ENCODE measurements around the gene SARNP. TPM values are rescaled to one million over a fixed set of nuclear protein-coding genes. Genes with fewer than 3 reads are reported as not detected.

Gene SARNP
- total RNA-seq, 2 experiments from 2014 or later = 100 to 101 TPM

DNA sequence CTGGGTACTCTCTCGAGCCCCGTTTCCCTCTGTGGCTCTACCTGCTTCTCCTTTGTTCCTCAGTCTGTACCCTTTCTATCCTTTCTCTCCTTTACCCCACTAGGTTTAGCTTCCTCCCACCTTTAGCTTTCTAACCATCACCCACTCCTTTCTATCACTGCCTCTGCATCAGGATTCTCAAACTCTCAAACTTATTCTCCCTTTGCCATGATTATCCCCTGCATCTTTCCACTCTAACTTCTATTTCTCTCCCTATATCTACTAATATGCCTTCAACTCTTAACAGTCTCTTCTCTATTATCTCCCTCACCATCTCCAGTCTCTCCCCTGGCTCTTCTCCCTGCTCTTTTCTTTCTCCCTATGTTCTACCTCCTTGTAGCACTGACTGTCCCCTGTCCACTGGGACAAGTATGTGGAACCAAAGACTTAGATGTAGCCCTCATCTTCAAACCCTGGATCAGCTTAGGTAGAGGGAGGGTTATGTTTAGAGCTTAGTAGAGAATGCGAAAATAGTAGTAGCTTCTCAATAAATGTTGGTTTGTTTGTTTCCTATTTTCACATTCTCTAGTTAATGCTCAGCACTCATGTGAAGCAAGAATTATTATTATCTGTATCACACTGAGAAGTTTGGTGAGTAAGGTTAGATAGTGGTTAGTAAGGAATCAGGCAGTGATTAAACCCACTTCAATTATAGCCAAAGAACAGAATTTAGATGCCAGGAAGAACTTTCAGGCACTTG is 71.2 kb downstream of the SARNP start:
- intact Hi-C loops (cut with micrococcal nuclease) = loop anchor here (10.0 kb wide), 1 partner anchor 718 kb away; the partner anchor contains the start of gene SPRYD4
- H3K36me3 Mint-ChIP-seq (ENCODE audit: low read depth) = peaks cover 12% of the 10 kb centered on the region
- DNase-seq = no peak
- no peak overlapping the region for H3K27ac Mint-ChIP-seq
- H3K27me3 Mint-ChIP-seq (ENCODE audit: low read depth) = no peaks in the 10 kb centered on the region
- CTCF ChIA-PET = interaction anchor here (0.6 to 3.4 kb wide), 7 partner anchors 8 to 343 kb away, joined by 3 to 21 read pairs (median 3); no protein-coding TSS in a partner anchor
- H3K4me1 Mint-ChIP-seq (ENCODE audit: low read depth) = peaks cover 24% of the 10 kb centered on the region
- no peak overlapping the region for H3K4me3 Mint-ChIP-seq
- no peaks in the 10 kb centered on the region for H3K9me3 Mint-ChIP-seq

DNA sequence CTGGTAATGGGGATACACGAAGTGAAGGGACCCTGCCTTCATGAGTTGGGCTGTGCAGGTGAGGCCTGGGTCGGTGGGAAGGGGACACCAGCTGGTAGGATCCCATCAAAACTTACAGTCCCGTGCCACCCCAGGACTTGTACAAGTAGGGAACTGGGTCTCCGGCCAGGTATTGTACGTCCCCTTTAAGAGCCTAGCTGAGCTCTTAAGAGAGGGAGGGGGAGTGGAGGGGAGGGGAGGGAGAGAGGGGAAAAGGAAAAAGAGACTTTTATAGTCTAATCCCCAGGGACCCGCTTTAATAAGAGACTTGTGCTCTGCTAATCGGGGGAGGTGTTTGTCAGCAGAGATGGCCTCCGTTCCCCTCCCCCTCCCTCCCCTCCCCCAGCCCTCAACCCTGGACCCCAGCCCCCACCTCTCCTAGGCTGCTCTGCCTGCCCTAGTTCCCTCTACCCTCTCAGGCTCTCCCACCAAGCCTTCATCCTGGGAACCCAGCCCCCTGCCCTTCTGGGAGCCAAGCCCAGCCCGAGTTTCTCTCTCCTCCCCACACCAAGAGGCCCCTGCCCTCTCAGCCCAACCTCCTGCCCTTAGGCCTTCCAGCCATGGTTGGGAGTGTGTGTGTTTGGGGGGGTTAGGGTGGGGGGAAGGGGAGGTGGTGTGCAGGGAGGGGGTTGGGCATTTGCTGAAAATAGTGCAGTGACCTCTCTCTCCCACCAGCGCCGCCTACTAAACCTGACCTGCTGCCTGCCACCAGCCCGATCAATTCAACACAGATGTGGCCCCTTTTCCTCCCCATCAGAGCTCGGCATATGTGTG is 72.0 kb downstream of the SARNP start:
- H3K4me3 Mint-ChIP-seq = no peak overlapping the region
- peaks cover 26% of the 10 kb centered on the region for H3K4me1 Mint-ChIP-seq (ENCODE audit: low read depth)
- no peak overlapping the region for H3K27ac Mint-ChIP-seq
- intact Hi-C loops (cut with micrococcal nuclease) = loop anchor here (10.0 kb wide), 1 partner anchor 719 kb away; the partner anchor contains the start of gene SPRYD4
- no peaks in the 10 kb centered on the region for H3K27me3 Mint-ChIP-seq (ENCODE audit: low read depth)
- peaks cover 9% of the 10 kb centered on the region for H3K36me3 Mint-ChIP-seq (ENCODE audit: low read depth)
- peak; percentile 5 for DNase-seq
- no peaks in the 10 kb centered on the region for H3K9me3 Mint-ChIP-seq
- CTCF ChIA-PET = interaction anchor here (1.0 to 3.4 kb wide), 4 partner anchors 8 to 75 kb away, joined by 3 to 21 read pairs (median 3); no protein-coding TSS in a partner anchor

DNA sequence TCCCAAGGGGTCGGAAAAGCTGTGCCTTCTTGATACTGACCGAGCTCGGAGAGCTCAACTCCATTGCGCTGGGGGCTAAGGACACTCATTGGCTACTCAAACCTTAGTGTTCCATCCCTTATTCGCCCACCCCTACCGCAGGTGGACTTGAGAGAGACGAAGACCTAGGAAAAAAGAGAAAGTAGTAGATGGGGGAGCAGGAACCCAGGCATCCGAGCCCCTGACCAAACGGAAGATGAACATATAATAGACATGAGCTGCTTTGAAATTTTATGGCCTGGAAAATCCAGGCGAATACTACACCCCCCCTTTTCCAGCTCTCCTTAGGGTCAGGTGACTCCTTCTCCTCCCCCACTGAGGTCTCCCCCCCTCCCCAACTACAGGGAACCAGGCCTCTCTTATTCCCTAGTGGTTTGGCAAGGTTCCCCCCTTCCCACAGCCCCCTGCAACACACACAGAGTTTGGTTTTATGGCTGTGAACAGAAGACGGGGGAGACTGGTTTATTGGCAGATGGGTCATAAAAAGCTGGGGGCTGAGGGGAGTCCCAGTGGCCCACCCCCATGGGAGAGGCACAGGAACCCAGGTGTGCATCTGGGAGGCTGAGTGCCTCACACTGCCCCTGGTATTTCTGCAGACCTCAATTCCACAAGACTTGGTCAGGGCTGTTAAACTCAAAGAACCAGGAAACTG is 73.0 kb downstream of the SARNP start:
- H3K4me3 Mint-ChIP-seq = peak overlapping the region; percentile 84
- intact Hi-C loops (cut with micrococcal nuclease) = loop anchor here (10.0 kb wide), 1 partner anchor 720 kb away; the partner anchor contains the start of gene SPRYD4
- CTCF ChIA-PET = interaction anchor here (0.6 to 2.0 kb wide), 9 partner anchors 14 to 389 kb away, joined by 3 to 8 read pairs (median 3); no protein-coding TSS in a partner anchor
- no peak for DNase-seq
- H3K4me1 Mint-ChIP-seq (ENCODE audit: low read depth) = peaks cover 26% of the 10 kb centered on the region
- H3K27ac Mint-ChIP-seq = no peak overlapping the region
- peaks cover 6% of the 10 kb centered on the region for H3K36me3 Mint-ChIP-seq (ENCODE audit: low read depth)
- no peaks in the 10 kb centered on the region for H3K27me3 Mint-ChIP-seq (ENCODE audit: low read depth)
- H3K9me3 Mint-ChIP-seq = no peaks in the 10 kb centered on the region

DNA sequence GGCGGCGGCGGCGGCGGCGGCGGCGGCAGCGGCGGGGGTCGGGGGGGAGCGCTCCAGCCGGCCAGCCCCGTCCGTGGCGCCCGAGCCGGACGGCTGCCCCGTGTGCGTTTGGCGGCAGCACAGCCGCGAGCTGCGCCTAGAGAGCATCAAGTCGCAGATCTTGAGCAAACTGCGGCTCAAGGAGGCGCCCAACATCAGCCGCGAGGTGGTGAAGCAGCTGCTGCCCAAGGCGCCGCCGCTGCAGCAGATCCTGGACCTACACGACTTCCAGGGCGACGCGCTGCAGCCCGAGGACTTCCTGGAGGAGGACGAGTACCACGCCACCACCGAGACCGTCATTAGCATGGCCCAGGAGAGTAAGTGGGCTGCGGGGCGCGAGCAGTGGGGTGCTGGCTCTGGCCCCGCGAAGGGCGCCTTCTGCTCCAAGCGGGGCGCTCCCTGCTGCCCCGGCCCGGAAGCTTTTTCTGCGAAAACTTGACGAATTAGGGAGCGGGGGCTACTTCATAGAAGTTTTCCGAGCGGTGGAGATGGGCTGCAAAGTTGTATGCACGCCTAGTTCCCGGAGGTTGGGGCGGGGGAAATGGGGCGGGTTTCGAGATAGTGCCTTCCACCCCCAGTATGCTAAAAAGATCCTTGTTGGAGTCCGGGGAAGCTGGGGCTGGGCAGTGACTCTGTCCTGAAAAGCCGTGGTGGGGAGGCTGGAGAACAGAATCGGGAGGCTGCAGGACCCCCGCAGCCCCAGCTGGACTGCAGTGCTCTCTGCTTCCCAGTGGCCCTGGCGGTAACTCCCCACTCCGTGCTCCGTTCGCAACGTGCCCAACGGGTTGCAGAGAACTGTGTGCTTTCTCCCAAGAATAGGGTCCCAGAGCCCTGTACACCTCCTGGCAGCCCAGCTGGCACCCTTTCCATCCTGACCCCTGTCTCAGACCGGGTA is 73.9 kb downstream of the SARNP start:
- no peaks in the 10 kb centered on the region for H3K27me3 Mint-ChIP-seq (ENCODE audit: low read depth)
- peaks cover 26% of the 10 kb centered on the region for H3K4me1 Mint-ChIP-seq (ENCODE audit: low read depth)
- H3K27ac Mint-ChIP-seq = peak overlapping the region; percentile 13
- DNase-seq = peak; percentile 65
- H3K4me3 Mint-ChIP-seq = peak overlapping the region; percentile 84
- CTCF ChIA-PET = interaction anchor here (0.7 to 2.0 kb wide), 6 partner anchors 17 to 286 kb away, joined by 3 to 8 read pairs (median 4); no protein-coding TSS in a partner anchor
- intact Hi-C loops (cut with micrococcal nuclease) = loop anchor here (1.0 to 10.0 kb wide), 6 partner anchors 54 to 721 kb away; partner anchors contain the start of genes ORMDL2, RPS26 and SPRYD4
- peaks cover 2% of the 10 kb centered on the region for H3K36me3 Mint-ChIP-seq (ENCODE audit: low read depth)
- H3K9me3 Mint-ChIP-seq = no peaks in the 10 kb centered on the region

DNA sequence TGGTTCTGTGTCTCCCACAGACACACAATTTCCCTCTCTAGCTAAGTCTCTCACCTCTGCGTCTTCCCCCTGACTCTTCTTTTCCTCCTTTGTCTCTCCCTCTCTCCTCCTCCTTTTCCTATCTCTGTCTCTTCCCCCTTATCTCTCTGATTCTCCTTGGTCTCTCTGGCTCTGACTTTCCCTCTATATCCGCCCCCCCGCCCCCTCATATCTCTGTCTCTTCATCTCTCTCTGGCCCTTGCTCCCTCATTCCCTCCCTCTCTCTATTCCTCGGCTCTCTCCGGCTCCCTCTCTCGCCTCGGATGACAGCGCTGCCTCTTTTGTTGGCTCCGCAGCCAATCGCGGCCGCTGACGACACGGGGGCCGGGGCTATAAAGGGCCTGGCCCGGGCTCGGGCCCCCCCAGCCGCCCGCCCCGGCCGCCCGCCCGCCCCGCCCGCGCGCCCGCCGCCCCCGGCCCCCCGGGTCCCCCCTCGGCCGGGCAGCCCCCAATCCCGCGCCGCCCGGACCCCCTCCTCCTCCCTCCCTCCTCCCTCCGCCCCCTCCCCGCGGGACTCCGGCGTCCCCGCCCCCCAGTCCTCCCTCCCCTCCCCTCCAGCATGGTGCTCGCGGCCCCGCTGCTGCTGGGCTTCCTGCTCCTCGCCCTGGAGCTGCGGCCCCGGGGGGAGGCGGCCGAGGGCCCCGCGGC is 74.7 kb downstream of the SARNP start, which contains the start of gene GDF11:
TSS of gene GDF11 (plus strand) at position 404 of the 687 bp plus-strand sequence. CDS start at position 599, 195 bp downstream.
- peak; percentile 75 for DNase-seq
- H3K27me3 Mint-ChIP-seq (ENCODE audit: low read depth) = no peaks in the 10 kb centered on the region
- H3K27ac Mint-ChIP-seq = peak within 1 kb of the TSS; percentile 13
- H3K4me1 Mint-ChIP-seq (ENCODE audit: low read depth) = peaks cover 31% of the 10 kb centered on the region
- no peaks in the 10 kb centered on the region for H3K36me3 Mint-ChIP-seq (ENCODE audit: low read depth)
- no peaks in the 10 kb centered on the region for H3K9me3 Mint-ChIP-seq
- CTCF ChIA-PET = interaction anchor here (1.0 to 2.0 kb wide), 2 partner anchors 52 to 196 kb away, joined by 4 to 8 read pairs; no protein-coding TSS in a partner anchor
- intact Hi-C loops (cut with micrococcal nuclease) = loop anchor here (1.0 to 10.0 kb wide), 6 partner anchors 54 to 722 kb away; partner anchors contain the start of genes ORMDL2, RPS26 and SPRYD4
- H3K4me3 Mint-ChIP-seq = peak within 1 kb of the TSS; percentile 84

DNA sequence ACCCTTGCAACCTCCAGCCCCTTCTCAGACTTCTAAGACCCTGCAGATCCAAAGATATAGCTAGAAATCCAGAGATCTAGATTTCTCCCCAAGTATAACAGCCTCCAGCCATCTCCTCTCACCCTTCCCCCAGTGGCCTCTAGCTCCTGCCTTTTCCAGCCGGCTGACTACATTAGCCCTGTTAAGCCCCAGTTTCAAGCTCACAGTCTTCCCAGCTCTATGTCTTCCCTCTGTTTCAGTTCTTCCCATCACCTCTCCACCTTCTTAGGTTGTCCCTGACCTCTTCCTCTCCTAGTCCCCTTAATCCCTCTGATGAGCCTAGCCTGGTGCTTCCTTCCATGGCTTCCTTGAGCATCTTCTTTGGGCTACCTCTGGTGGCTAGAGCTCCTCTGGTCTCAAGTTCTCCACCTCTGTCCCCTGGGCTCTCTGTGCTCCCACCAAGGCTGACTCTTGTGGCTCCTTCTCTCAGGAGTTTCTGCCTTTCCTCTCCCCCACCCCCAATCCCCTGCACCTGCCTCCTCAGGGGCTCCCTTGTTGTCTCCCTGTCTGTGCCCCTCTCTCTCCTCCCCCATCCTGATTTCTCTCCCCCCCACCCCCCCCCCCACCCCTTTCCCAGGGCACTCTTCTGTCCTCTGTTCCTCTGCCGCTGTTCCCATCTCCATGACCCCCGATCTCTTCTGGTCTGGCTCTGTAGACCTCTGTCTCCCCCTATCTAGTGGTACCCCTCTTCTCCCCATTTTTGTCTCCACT is 75.4 kb downstream of the SARNP start:
- intact Hi-C loops (cut with micrococcal nuclease) = loop anchor here (10.0 kb wide), 1 partner anchor 723 kb away; the partner anchor contains the start of gene SPRYD4
- no peak for DNase-seq
- Mint-ChIP-seq H3K4me1 (ENCODE audit: low read depth) (peaks cover 39% of the 10 kb centered on the region), H3K9me3 (no peaks in the 10 kb centered on the region), H3K27ac (no peak overlapping the region), H3K36me3 (ENCODE audit: low read depth) (no peaks in the 10 kb centered on the region), H3K27me3 (ENCODE audit: low read depth) (no peaks in the 10 kb centered on the region), H3K4me3 (peak overlapping the region; percentile 76)
- CTCF ChIA-PET = interaction anchor here (0.6 to 1.3 kb wide), 10 partner anchors 9 to 697 kb away, joined by 3 to 4 read pairs (median 3); no protein-coding TSS in a partner anchor

DNA sequence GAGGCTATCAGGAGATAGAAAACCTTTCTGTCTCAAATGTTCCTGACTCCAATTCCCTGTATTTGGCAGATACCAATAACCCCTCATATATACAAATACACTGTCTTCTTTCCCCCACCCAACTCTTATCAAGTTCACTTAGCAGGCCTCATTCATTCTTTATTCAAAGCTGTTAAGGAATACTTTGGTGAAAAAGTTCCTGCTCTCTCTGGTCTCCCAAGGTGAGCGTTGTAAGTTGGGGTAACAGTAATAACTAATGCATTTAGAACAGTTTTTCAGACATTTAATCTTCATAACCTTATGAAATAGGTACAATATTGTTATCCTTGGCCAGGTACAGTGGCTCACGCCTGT is 78.5 kb downstream of the SARNP start:
- H3K4me3 Mint-ChIP-seq = no peak overlapping the region
- H3K27ac Mint-ChIP-seq = no peak overlapping the region
- no peaks in the 10 kb centered on the region for H3K27me3 Mint-ChIP-seq (ENCODE audit: low read depth)
- no peak for DNase-seq
- CTCF ChIA-PET = interaction anchor here (0.7 to 4.6 kb wide), 50 partner anchors 8 to 989 kb away, joined by 3 to 36 read pairs (median 5); partner anchors contain the start of genes BLOC1S1, CD63, DGKA and DNAJC14
- H3K9me3 Mint-ChIP-seq = no peaks in the 10 kb centered on the region
- intact Hi-C loops (cut with micrococcal nuclease) = loop anchor here (2.0 to 10.0 kb wide), 3 partner anchors 78 to 486 kb away; partner anchors contain the start of genes NABP2, SARNP and SMARCC2
- H3K4me1 Mint-ChIP-seq (ENCODE audit: low read depth) = peaks cover 24% of the 10 kb centered on the region
- no peaks in the 10 kb centered on the region for H3K36me3 Mint-ChIP-seq (ENCODE audit: low read depth)

DNA sequence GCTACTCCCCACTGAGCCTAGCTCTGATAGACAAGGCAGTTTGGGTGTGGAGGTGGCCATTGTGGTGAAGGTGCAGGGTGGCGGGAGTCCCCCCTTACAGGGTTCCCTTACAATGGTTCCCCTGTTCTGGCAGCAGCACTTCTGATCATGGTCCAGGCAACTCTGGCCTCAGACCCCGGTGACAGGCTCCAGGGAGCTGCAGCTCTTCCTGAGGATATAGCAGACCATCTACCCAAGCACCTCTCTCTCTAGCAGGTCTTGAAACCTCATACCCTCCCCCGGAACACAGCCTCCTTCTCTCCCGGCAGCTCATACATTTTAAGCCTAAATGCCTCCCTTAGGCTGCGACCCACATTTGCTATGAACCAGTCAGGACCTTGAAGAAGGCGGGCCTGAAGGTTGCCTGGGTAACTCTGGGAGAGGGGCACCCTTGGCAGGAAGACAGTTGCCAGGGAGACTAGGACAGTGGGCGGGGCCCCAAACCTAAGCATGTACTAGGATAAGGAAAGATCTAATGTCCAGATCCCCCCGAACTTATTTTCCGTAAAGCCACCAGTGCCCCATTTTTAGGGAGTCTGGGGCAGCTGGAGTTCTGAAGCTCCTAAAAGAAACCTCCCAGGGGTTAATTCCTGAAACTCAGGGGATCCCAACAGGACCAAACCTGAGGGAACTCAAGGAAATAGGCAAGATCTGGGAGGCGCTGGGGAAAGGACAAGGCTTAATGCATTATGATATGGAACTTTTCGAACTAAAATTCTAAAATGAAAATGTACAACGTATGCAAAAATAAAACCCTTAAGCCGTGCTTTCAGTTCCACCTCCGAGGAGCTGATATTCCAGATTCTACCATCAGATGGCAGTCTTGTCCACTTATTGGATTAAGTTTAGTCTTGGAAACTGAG is 79.2 kb downstream of the SARNP start:
- intact Hi-C loops (cut with micrococcal nuclease) = loop anchor here (1.0 to 10.0 kb wide), 12 partner anchors 9 to 486 kb away; partner anchors contain the start of genes BLOC1S1, CD63, NABP2 and PA2G4

More for the DNA sequence above, 79.2 kb downstream of the SARNP start:
- Mint-ChIP-seq H3K9me3 (no peaks in the 10 kb centered on the region), H3K27me3 (ENCODE audit: low read depth) (no peaks in the 10 kb centered on the region), H3K36me3 (ENCODE audit: low read depth) (no peaks in the 10 kb centered on the region), H3K27ac (peak overlapping the region; percentile 82), H3K4me3 (peak overlapping the region; percentile 75), H3K4me1 (ENCODE audit: low read depth) (peaks cover 22% of the 10 kb centered on the region)
- CTCF ChIA-PET = interaction anchor here (0.6 to 4.6 kb wide), 68 partner anchors 9 to 988 kb away, joined by 3 to 36 read pairs (median 4); partner anchors contain the start of genes BLOC1S1, CD63, DGKA and DNAJC14
- peak; percentile 89 for DNase-seq

Measured in activated naive CD4-positive, alpha-beta T cell treated with anti-CD3 and anti-CD28 coated beads for 36 hours (primary cell).